HepG2 (cell line): ENCODE measurements around the gene SPACA4. TPM values are rescaled to one million over a fixed set of nuclear protein-coding genes. Genes with fewer than 3 reads are reported as not detected.
A peak's percentile ranks its signal among the peaks of the same experiment; 100 is the strongest.

Source experiments
- AGO2 ChIP-seq: fragments of 200-400 bp; formaldehyde crosslinking; optimal IDR thresholded peaks from 2 replicates; pipeline ENCODE3; 2017; ENCODE audit warnings: mild to moderate bottlenecking, low read depth, low read length, moderate library complexity
- CHCHD3 ChIP-seq: sonication (generic); formaldehyde crosslinking; IDR thresholded peaks from 2 replicates; pipeline ENCODE4 v1.8.0; 2022; ENCODE audit warnings: mild to moderate bottlenecking, missing genetic modification reagents, moderate library complexity
- HOXA5 ChIP-seq: sonication (generic); formaldehyde crosslinking; IDR thresholded peaks from 2 replicates; pipeline ENCODE4 v1.4.0; 2020; ENCODE audit warnings: missing genetic modification reagents
- MAFF ChIP-seq: IDR thresholded peaks from 2 replicates; pipeline ENCODE4 v1.6.1; 2011; ENCODE audit warnings: low read depth, low read length, improper control_type of control experiment
- NCOR1 ChIP-seq: fragments of 200-600 bp; sonication (generic); IDR thresholded peaks from 2 replicates; pipeline ENCODE4 v1.7.0; 2017; ENCODE audit warnings: antibody characterized with exemption, low read length, borderline replicate concordance
- SIN3B ChIP-seq: fragments of 150-350 bp; IDR thresholded peaks from 2 replicates; pipeline ENCODE4 v1.6.1; 2014; ENCODE audit warnings: low read length
- ZBED4 ChIP-seq: sonication (generic); formaldehyde crosslinking; IDR thresholded peaks from 2 replicates; pipeline ENCODE4 v1.4.0; 2020; ENCODE audit warnings: missing genetic modification reagents, borderline replicate concordance
- ZEB1 ChIP-seq: IDR thresholded peaks from 2 replicates; pipeline ENCODE4 v1.6.1; 2012; ENCODE audit warnings: mild to moderate bottlenecking, low read depth, inconsistent platforms; ENCODE audit not compliant: insufficient replicate concordance
- ZNF3 ChIP-seq: IDR thresholded peaks from 2 replicates; pipeline ENCODE4 v1.7.0; 2017; ENCODE audit warnings: inconsistent platforms
- ZNF510 ChIP-seq: sonication (generic); formaldehyde crosslinking; IDR thresholded peaks from 2 replicates; pipeline ENCODE4 v1.4.0; 2020; ENCODE audit warnings: low read depth, mild to moderate bottlenecking, missing genetic modification reagents
- ZNF549 ChIP-seq: sonication (generic); formaldehyde crosslinking; IDR thresholded peaks from 2 replicates; pipeline ENCODE4 v1.5.0; 2020; ENCODE audit warnings: missing genetic modification reagents
- polyA plus RNA-seq, 8 experiments: library from polyadenylated mRNA; depleted of rRNA in 3 of 8; stranded (reverse) in 7 of 8; unstranded in 1 of 8; fragments of >200 nt; fragmentation: Illumina TruSeq in 4 of 8; extraction: Trizol in 4 of 8; gene quantifications; 2 replicates each; pipeline versions ENCODE4 v1.2.1 to v1.2.3, GENCODE V29; 2011 to 2016; ENCODE audit warnings: low read depth in 4 of 8, missing spikeins in 1 of 8, mixed read lengths in 1 of 8; ENCODE audit not compliant: insufficient read depth in 1 of 8
- total RNA-seq, 5 experiments: library from RNA; depleted of rRNA; stranded (reverse); fragments of >200 nt; fragmentation: Illumina TruSeq; extraction: Trizol; gene quantifications; 2 replicates each; pipeline ENCODE4 v1.2.3, GENCODE V29; 2016; ENCODE audit warnings: low read depth in 1 of 5

The SPACA4 gene
- total and polyA plus RNA-seq, 2 of the 13 experiments (the other 11 are each of a cell fraction or from before 2014, with no cell fraction given), result not detected

GRCh38 chr19:48611872-48612271, 5.3 kb downstream of the SPACA4 start (continued):
- TF ChIP-seq AGO2 (peak; percentile 36), ZNF3 (no peak), ZNF549 (no peak), MAFF (peak; percentile 21; the same call in 1 of the 2 replicates), ZBED4 (CRISPR knock-in tag) (no peak), ZEB1 (no peak), HOXA5 (CRISPR knock-in tag) (no peak), SIN3B (no peak), CHCHD3 (CRISPR knock-in tag) (no peak), ZNF510 (CRISPR knock-in tag) (no peak), NCOR1 (no peak)
